HEK293T (cell line): ENCODE measurements around the gene MAN1C1.
A peak's percentile ranks its signal among the peaks of the same experiment; 100 is the strongest.
"Not testable (repeated sequence)": the region's sequence is repeated elsewhere in the genome, so short reads cannot be mapped to it uniquely, and the experiment has no call there.

ENCODE experiments used
- CTCF ChIA-PET: fragments of 350-600 bp; formaldehyde crosslinking; extraction: SDS; loops from one replicate; lab custom pipeline; 2021; ENCODE audit warnings: antibody characterized with exemption, inconsistent platforms; lab: Yijun Ruan, JAX
- POLR2A ChIA-PET: fragments of 350-600 bp; formaldehyde crosslinking; extraction: SDS; loops from one replicate; lab custom pipeline; 2020; ENCODE audit warnings: antibody characterized with exemption, inconsistent platforms; lab: Yijun Ruan, JAX
- DNase-seq: peaks from one replicate; pipeline ENCODE4 v3.0.0; 2012; ENCODE audit warnings: mixed read lengths; ENCODE audit errors: extremely low spot score
- ARNT ChIP-seq: fragments of 450-650 bp; IDR thresholded peaks from 2 replicates; pipeline ENCODE4 v1.6.1; 2017; ENCODE audit warnings: mild to moderate bottlenecking
- BHLHE40 ChIP-seq: fragments of 450-650 bp; IDR thresholded peaks from 2 replicates; pipeline ENCODE4 v1.6.1; 2016; ENCODE audit warnings: mild to moderate bottlenecking, moderate library complexity, borderline replicate concordance
- CTBP1 ChIP-seq: fragments of 450-650 bp; IDR thresholded peaks from 2 replicates; pipeline ENCODE4 v1.6.1; 2016; ENCODE audit warnings: borderline replicate concordance
- ELF4 ChIP-seq: fragments of 450-650 bp; IDR thresholded peaks from 2 replicates; pipeline ENCODE4 v1.6.1; 2017; ENCODE audit warnings: antibody characterized with exemption
- FOXA1 ChIP-seq: fragments of 450-650 bp; IDR thresholded peaks from 2 replicates; pipeline ENCODE4 v1.6.1; 2016; ENCODE audit warnings: mild to moderate bottlenecking
- FOXK2 ChIP-seq: fragments of 450-650 bp; IDR thresholded peaks from 2 replicates; pipeline ENCODE4 v1.6.1; 2016; ENCODE audit warnings: mild to moderate bottlenecking
- FOXM1 ChIP-seq: fragments of 450-650 bp; IDR thresholded peaks from 2 replicates; pipeline ENCODE4 v1.6.1; 2017; ENCODE audit warnings: mild to moderate bottlenecking, borderline replicate concordance
- HDGF ChIP-seq: fragments of 450-650 bp; IDR thresholded peaks from 2 replicates; pipeline ENCODE4 v1.6.1; 2017; ENCODE audit warnings: antibody characterized with exemption, borderline replicate concordance
- L3MBTL2 ChIP-seq: fragments of 450-650 bp; conservative IDR thresholded peaks from 2 replicates; pipeline ENCODE4 v1.6.1; 2016; ENCODE audit warnings: mild to moderate bottlenecking
- LEF1 ChIP-seq: fragments of 450-650 bp; IDR thresholded peaks from 2 replicates; pipeline ENCODE4 v1.6.1; 2017; ENCODE audit warnings: mild to moderate bottlenecking, borderline replicate concordance
- NFRKB ChIP-seq: fragments of 450-650 bp; IDR thresholded peaks from 2 replicates; pipeline ENCODE4 v1.6.1; 2016; ENCODE audit warnings: mild to moderate bottlenecking, moderate library complexity
- SP1 ChIP-seq: fragments of 450-650 bp; IDR thresholded peaks from 2 replicates; pipeline ENCODE4 v1.6.1; 2017
- SUZ12 ChIP-seq: fragments of 450-650 bp; IDR thresholded peaks from 2 replicates; pipeline ENCODE4 v1.6.1; 2016; ENCODE audit warnings: mild to moderate bottlenecking
- TARDBP ChIP-seq: fragments of 450-650 bp; IDR thresholded peaks from 2 replicates; pipeline ENCODE4 v1.6.1; 2016
- ZNF384 ChIP-seq: fragments of 450-650 bp; IDR thresholded peaks from 2 replicates; pipeline ENCODE4 v1.6.1; 2016
- TF ChIP-seq, protein P1 (sequence below): fragments of 450-650 bp; IDR thresholded peaks from 2 replicates; pipeline ENCODE4 v1.6.1; 2016

Gene MAN1C1

GRCh38 chr1:25631750-25632485 is 15.3 kb downstream of the MAN1C1 start:
- CTCF ChIA-PET = no interaction called here

GRCh38 chr1:25634066-25634465 is 17.5 kb downstream of the MAN1C1 start:
- ChIA-PET CTCF (no interaction called here), POLR2A (no interaction called here)
- no peak for DNase-seq
- TF ChIP-seq, protein P1, sequence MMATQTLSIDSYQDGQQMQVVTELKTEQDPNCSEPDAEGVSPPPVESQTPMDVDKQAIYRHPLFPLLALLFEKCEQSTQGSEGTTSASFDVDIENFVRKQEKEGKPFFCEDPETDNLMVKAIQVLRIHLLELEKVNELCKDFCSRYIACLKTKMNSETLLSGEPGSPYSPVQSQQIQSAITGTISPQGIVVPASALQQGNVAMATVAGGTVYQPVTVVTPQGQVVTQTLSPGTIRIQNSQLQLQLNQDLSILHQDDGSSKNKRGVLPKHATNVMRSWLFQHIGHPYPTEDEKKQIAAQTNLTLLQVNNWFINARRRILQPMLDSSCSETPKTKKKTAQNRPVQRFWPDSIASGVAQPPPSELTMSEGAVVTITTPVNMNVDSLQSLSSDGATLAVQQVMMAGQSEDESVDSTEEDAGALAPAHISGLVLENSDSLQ = no peak
- no peak for TF ChIP-seq BHLHE40
- TF ChIP-seq LEF1 = no peak
- no peak for TF ChIP-seq SUZ12
- no peak for TF ChIP-seq FOXM1
- TF ChIP-seq CTBP1 = no peak
- no peak for TF ChIP-seq HDGF
- no peak for TF ChIP-seq TARDBP
- no peak for TF ChIP-seq NFRKB
- TF ChIP-seq ZNF384 = no peak
- TF ChIP-seq FOXA1 = no peak
- no peak for TF ChIP-seq L3MBTL2
- no peak for TF ChIP-seq FOXK2
- no peak for TF ChIP-seq SP1
- TF ChIP-seq ELF4 = no peak
- no peak for TF ChIP-seq ARNT

More at GRCh38 chr1:25631750-25632485, 15.3 kb downstream of the MAN1C1 start:
- no peak for DNase-seq
- POLR2A ChIA-PET = no interaction called here
- TF ChIP-seq NFRKB (no peak), SUZ12 (no peak), TARDBP (no peak), SP1 (no peak), ZNF384 (no peak), L3MBTL2 (no peak), BHLHE40 (no peak), FOXK2 (no peak), LEF1 (no peak), ARNT (no peak), CTBP1 (no peak), FOXA1 (no peak), ELF4 (no peak), FOXM1 (no peak), HDGF (no peak)
- TF ChIP-seq, protein P1 = no peak

DNA sequence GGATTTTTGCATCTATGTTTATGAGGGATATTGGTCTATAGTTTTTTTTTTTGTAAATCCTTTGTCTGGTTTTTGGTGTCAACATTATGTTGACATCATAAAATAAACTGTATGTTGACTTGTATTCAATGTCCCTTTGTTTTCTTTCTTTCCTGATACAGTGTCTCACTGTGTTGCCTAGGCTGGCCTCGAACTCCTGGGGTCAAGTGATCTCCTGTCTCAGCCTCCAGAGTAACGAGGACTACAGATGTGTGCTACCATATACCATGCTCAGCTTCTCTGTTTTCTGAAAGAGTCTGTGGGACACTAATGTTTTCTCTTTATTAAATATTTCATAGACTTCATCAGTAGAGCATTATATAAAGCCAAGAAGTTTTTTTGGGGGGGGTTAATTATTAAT is 18.3 kb downstream of the MAN1C1 start:
- TF ChIP-seq SP1 (no peak), ELF4 (no peak), FOXK2 (no peak), FOXA1 (no peak), BHLHE40 (no peak), HDGF (no peak), L3MBTL2 (no peak), LEF1 (no peak), TARDBP (no peak), FOXM1 (no peak), ARNT (no peak), CTBP1 (no peak), SUZ12 (no peak), ZNF384 (no peak), NFRKB (no peak)
- TF ChIP-seq, protein P1 = no peak
- ChIA-PET POLR2A (no interaction called here), CTCF (no interaction called here)
- DNase-seq = no peak

DNA sequence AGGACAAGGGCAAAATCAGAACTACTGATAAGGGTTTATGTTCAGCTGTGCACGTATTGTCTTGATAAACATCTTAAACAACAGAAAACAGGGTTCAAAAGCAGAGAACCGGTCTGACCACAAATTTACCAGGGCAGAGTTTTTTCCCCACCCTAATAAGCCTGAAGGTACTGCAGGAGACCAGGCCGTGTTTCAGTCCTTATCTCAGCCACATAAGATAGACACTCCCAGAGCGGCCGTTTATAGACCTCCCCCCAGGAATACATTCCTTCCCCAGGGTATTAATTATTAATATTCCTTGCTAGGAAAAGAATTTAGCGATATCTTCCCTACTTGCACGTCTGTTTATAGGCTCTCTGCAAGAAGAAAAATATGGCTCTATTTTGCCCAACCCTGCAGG is 19.6 kb downstream of the MAN1C1 start:
- DNase-seq, CTCF ChIA-PET, POLR2A ChIA-PET: not testable (repeated sequence)

DNA sequence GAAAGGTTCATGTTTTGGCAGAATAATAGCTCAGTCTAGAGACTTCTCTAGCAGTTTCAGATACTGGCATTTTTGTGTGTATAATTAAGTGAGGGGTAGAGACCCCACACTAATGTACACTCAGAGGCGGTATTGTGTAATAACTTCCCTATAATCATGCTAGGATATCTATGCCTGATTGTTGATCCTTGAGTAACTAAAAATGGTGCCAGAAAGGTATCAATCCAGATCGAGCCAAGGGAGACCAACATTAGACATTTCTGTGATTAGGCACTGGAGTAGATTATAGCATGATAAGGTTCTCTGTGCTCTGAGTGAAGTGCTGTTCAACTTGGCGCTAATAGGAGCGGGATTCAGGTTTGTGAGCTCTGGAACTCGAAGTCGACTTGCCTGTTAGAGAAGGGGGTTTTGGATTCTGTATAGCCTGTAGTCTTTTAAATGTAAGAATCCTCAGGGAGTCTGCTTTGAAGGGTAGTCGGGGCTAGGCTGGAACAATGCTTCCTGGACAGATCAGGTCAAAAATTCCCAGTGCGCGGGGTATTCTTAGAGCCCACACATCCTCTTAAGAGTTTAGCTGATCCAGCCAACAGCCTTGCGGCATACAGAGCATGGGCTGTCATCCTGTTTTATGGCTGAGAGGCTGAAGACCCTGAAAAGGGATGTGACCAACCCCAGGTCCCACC is 24.2 kb downstream of the MAN1C1 start:
- ChIA-PET CTCF (no interaction called here), POLR2A (no interaction called here)
- DNase-seq = peak; percentile 1
- TF ChIP-seq ARNT (no peak), BHLHE40 (no peak), LEF1 (no peak), HDGF (no peak), FOXA1 (no peak), ELF4 (no peak), NFRKB (no peak), FOXM1 (no peak), FOXK2 (no peak)
- TF ChIP-seq, protein P1 = no peak
